ENCODE data around the gene TMEM161A. TPM values are rescaled to one million over a fixed set of nuclear protein-coding genes. Genes with fewer than 3 reads are reported as not detected.
A peak's percentile ranks its signal among the peaks of the same experiment; 100 is the strongest.

The TMEM161A gene
- total RNA-seq, 4 donors from 2014 or later, result 16.9 to 41.9 (median 18.5) TPM

DNA sequence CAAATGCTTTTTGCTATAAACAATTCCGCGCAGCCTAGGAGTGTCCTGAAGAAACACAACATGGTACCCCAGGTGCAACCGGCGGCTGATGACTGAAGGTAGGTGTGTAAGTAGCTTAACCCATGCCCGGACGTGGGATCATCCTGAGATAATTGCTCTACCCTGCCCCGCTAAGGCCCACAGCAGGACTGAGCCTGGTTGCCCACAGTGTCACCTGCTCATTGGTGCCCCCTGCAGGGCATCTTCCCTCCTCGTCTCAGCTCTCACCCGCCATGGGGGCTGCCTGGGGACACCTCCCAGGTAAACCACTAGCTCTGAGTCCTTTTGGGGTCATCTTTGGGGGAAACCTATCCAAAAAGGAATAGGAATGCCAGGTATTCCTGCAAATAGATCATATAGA is 22.3 kb downstream of the TMEM161A start:
- peaks cover 0 to 4% (median under 1%) of the 10 kb centered on the region in 4 donors for H3K4me1 ChIP-seq
- intact Hi-C loops (cut with DNase I; ENCODE audit: low total_unique reads) (no loop called here), in situ Hi-C loops (cut with MboI; ENCODE audit: low pct_ligation_motif_present in 1 of 4, low pct_unique_long_range_greater_than_20kb in 1 of 4, low sequenced_read_pairs in 3 of 4) (no loop called here)
- DNase-seq, result peak; percentile 55
- no peak overlapping the region for H3K4me3 ChIP-seq
- no peaks in the 10 kb centered on the region for H3K9me3 ChIP-seq
- WGBS, 2 donors (ENCODE audit: low coverage in 1 of 2), result 76% methylated on average over 9 of the region's 9 CpGs; no CpG with 5 or more reads in 1 of the 2 donors
- TF ChIP-seq, protein P1, sequence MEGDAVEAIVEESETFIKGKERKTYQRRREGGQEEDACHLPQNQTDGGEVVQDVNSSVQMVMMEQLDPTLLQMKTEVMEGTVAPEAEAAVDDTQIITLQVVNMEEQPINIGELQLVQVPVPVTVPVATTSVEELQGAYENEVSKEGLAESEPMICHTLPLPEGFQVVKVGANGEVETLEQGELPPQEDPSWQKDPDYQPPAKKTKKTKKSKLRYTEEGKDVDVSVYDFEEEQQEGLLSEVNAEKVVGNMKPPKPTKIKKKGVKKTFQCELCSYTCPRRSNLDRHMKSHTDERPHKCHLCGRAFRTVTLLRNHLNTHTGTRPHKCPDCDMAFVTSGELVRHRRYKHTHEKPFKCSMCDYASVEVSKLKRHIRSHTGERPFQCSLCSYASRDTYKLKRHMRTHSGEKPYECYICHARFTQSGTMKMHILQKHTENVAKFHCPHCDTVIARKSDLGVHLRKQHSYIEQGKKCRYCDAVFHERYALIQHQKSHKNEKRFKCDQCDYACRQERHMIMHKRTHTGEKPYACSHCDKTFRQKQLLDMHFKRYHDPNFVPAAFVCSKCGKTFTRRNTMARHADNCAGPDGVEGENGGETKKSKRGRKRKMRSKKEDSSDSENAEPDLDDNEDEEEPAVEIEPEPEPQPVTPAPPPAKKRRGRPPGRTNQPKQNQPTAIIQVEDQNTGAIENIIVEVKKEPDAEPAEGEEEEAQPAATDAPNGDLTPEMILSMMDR (IDR thresholded peaks at IDR 0.05), result peak; percentile 32 to 47 (median 43)
- no peak for TF ChIP-seq EP300 (IDR thresholded peaks at IDR 0.05; ENCODE audit: low read depth)
- H3K27ac ChIP-seq, result no peak overlapping the region
- H3K36me3 ChIP-seq, result no peaks in the 10 kb centered on the region
- H3K27me3 ChIP-seq, result no peaks in the 10 kb centered on the region

DNA sequence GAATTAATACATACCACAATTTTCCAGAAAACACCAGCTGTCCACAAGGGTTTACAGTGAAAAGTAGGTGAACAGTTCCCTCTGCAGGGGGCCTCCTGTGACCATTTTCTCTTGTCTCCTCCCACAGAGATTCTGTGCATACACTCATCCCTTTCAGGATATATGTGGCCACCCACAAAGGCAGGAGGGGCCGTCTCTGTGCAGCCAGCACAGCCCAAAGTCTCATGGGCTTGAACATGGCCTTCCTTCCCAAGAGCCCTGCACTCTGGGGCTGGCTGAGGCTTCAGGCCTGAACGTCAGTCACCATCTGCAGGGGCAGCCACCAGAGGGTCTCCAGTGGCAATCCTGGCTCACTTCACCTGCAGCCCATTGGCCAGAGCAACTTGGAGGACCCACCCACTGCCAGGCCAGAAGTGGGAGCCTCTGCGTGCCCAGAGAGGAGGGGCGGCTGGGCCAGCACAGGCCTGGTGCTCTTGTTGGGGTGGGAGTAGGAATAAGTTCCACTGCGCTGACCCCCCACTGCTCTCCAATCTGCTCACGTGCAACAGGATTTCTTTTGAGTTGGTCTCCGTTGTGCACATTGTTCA is 25.1 kb downstream of the TMEM161A start:
- Histone ChIP-seq H3K27ac (no peak overlapping the region), H3K36me3 (no peaks in the 10 kb centered on the region), H3K27me3 (peaks cover 6% of the 10 kb centered on the region), H3K9me3 (no peaks in the 10 kb centered on the region), H3K4me3 (no peak overlapping the region), H3K4me1 (peaks cover 0 to 13% (median 8%) of the 10 kb centered on the region in 4 donors)
- intact Hi-C loops (cut with DNase I; ENCODE audit: low total_unique reads) (no loop called here), in situ Hi-C loops (cut with MboI; ENCODE audit: low pct_ligation_motif_present in 1 of 4, low pct_unique_long_range_greater_than_20kb in 1 of 4, low sequenced_read_pairs in 3 of 4) (no loop called here)
- no peak for DNase-seq
- TF ChIP-seq EP300 (IDR thresholded peaks at IDR 0.05; ENCODE audit: low read depth) (no peak), POLR2A (IDR thresholded peaks at IDR 0.05) (no peak), POLR2AphosphoS5 (IDR thresholded peaks at IDR 0.05) (no peak)
- TF ChIP-seq, protein P1 (IDR thresholded peaks at IDR 0.05), result no peak
- 60% methylated on average over 4 of the region's 7 CpGs; no CpG with 5 or more reads in 1 of the 2 donors for WGBS, 2 donors (ENCODE audit: low coverage in 1 of 2)

DNA sequence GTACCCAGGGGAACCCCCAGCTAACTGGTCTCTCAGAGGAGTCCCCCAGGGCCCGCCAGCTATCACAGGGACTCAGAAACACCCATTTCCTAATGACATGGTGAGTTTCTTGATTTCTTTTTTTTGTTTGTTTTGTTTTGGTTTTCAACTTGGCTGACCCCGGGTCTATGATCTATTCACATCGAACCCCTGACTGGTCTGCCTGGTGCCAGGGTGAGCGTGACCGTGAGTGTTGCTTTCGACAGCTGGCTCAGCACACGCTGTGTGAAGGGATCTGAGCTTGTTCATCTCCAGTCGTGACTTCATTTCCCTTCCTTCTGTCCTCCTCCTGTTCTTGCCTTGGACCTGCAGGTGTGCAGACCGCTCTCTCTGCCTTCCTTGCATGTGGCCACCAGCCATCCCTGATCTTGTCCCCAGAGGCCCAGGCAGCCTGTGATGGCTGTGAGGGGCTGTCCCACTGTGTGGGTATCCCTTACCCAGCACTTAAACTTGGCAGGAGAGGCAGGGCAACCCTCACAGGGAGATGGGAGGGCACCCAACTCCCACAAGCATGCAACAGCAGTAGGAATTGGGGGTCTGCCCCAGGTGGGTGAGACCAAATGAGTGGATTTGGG is 26.2 kb downstream of the TMEM161A start:
- DNase-seq, result no peak
- Histone ChIP-seq H3K9me3 (no peaks in the 10 kb centered on the region), H3K4me1 (peaks cover 0 to 13% (median 8%) of the 10 kb centered on the region in 4 donors), H3K4me3 (no peak overlapping the region), H3K36me3 (no peaks in the 10 kb centered on the region), H3K27ac (no peak overlapping the region), H3K27me3 (peaks cover 6% of the 10 kb centered on the region)
- TF ChIP-seq POLR2AphosphoS5 (IDR thresholded peaks at IDR 0.05) (no peak), POLR2A (IDR thresholded peaks at IDR 0.05) (no peak), EP300 (IDR thresholded peaks at IDR 0.05; ENCODE audit: low read depth) (no peak)
- TF ChIP-seq, protein P1 (IDR thresholded peaks at IDR 0.05), result no peak
- 78 to 82% methylated on average over 9 of the region's 9 CpGs for WGBS, 2 donors (ENCODE audit: low coverage in 1 of 2)
- in situ Hi-C loops (cut with MboI; ENCODE audit: low pct_ligation_motif_present in 1 of 4, low pct_unique_long_range_greater_than_20kb in 1 of 4, low sequenced_read_pairs in 3 of 4), result no loop called here
- intact Hi-C loops (cut with DNase I; ENCODE audit: low total_unique reads), result no loop called here

DNA sequence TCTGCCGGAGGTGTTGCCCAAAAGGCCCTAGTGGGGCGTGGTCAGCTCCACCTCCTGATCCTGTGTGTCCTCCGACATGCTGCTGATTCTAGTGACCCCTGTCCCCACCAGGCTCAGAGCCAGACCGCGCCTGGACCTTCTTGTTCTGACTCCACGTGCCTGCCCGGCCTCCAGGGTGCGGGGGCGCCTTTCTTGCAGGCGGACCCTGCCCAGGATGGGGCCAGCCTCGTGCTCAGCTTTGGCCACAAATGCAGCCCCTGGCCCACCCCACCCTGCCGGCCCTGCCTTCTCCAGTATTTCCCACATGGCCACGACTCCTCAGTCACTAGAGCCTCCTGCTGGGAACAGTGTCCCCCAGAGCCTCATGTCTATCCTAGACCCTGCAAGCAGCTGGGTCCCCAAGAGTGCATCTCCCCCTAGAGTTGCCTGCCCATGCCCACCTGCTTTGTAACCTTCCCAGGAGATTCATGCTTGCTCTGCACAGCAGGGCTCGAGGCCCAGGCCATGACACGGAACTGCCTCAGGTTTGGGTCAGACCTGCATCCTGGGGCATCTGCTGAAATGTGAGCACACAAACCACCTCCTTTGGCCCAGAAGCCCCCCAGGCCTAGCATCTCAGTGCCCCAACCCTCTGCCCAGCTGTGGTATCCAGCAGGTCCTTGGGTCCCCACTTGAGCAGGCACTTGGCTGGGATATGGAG is 27.0 kb downstream of the TMEM161A start:
- Histone ChIP-seq H3K4me3 (no peak overlapping the region), H3K9me3 (no peaks in the 10 kb centered on the region), H3K36me3 (no peaks in the 10 kb centered on the region), H3K4me1 (peaks cover 0 to 13% (median 8%) of the 10 kb centered on the region in 4 donors), H3K27me3 (peaks cover 6% of the 10 kb centered on the region), H3K27ac (no peak overlapping the region)
- no peak for DNase-seq
- TF ChIP-seq POLR2AphosphoS5 (IDR thresholded peaks at IDR 0.05), result no peak
- TF ChIP-seq, protein P1 (IDR thresholded peaks at IDR 0.05), result no peak
- no peak for TF ChIP-seq EP300 (IDR thresholded peaks at IDR 0.05; ENCODE audit: low read depth)
- no peak for TF ChIP-seq POLR2A (IDR thresholded peaks at IDR 0.05)
- intact Hi-C loops (cut with DNase I; ENCODE audit: low total_unique reads), result no loop called here
- WGBS, 2 donors (ENCODE audit: low coverage in 1 of 2), result 60% methylated on average over 11 of the region's 15 CpGs; no CpG with 5 or more reads in 1 of the 2 donors
- in situ Hi-C loops (cut with MboI; ENCODE audit: low pct_ligation_motif_present in 1 of 4, low pct_unique_long_range_greater_than_20kb in 1 of 4, low sequenced_read_pairs in 3 of 4), result no loop called here
